Measurements from ENCODE around the gene PASK.
"Not testable (repeated sequence)": the region's sequence is repeated elsewhere in the genome, so short reads cannot be mapped to it uniquely, and the experiment has no call there.

Gene PASK

DNA sequence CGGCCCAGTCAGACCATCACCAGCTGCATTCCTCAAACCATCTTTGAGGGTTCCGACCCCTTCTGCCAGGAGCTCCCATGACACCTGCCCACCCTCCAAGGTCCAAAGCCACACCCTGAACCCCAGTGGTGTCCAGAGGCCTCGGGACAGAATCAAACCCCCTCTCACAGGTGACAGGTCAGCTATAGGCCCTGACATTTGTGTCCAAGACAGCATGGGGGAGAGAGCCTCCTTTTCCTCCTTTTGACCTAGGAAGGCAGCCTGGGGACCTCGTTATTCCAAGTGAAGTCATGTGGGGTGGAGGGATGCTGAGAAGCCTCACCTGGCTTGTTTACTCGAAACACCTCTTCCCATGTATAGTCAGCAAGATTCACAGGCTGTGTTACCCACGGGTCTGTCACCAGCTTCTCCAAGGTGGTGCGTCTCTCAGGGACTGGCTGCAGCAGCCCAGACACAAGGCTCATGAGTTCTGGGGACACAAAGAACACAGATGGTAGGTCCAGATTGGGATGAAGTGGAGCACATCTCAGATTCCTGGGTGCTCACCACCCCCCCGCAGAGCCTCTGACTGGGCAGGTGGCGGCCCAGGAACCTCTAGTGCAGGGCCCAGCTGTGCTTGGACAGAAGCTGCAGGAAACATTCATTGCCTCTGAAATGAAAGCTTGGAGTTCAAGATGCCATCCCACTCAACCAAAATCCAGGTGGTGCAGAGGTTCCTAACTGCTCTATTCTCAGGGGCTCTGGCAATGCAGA is 42.1 kb downstream of the PASK start:
- DNase-seq (ENCODE audit: low read depth, low spot score), result no peak

DNA sequence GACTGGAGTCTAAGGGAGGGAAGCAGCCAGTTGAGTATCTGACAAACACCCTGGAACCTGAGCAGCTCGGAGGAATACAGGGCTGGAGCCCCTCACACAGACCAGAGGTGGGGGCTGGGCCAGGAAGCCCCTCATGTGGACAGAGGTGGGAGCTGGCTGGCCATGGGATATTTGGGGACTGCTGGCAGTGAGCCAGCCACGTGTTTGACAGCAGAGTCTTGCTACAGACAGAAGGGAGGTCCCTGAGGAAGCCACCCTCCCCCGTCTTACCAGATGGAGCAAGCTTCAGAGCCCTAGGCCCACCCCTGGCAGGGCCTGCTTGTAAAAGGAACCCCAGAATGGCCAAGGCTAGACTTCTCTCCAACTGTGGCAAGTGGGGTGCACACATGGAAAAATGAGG is 43.6 kb downstream of the PASK start:
- DNase-seq (ENCODE audit: low read depth, low spot score), result no peak

DNA sequence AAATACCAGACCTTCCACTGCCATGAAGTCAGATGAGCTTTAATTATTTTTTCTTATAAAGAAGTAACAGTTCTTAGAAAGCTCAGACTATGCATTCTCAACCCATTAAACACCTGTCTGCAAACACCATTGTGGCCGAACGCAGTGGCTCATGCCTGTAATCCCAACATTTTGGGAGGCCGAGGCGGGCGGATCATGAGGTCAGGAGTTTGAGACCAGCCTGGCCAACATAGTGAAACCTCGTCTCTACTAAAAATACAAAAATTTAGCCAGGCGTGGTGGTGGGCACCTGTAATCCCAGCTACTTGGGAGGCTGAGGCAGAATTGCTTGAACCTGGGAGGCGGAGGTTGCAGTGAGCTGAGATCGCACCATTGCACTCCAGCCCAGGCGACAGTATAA is 44.7 kb downstream of the PASK start:
- not testable (repeated sequence) for DNase-seq (ENCODE audit: low read depth, low spot score)

DNA sequence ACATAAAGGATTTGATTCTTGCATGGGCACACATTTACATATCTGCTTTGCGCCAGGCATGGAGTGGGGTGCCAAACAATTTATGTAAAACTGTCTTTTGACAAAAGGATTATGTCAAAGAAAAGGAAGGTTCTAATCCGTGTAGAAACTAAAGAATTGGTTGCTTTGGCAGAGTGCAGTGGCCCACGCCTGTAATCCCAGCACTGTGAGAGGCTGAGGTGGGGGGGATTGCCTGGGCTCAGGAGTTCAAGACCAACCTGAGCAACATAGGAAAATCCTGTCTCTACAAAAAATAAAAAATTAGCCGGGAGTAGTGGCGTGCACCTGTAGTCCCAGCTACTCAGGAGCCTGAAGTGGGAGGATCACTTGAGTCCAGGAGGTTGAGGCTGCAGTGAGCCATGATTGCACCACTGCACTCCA is 46.1 kb downstream of the PASK start:
- DNase-seq (ENCODE audit: low read depth, low spot score), result no peak

DNA sequence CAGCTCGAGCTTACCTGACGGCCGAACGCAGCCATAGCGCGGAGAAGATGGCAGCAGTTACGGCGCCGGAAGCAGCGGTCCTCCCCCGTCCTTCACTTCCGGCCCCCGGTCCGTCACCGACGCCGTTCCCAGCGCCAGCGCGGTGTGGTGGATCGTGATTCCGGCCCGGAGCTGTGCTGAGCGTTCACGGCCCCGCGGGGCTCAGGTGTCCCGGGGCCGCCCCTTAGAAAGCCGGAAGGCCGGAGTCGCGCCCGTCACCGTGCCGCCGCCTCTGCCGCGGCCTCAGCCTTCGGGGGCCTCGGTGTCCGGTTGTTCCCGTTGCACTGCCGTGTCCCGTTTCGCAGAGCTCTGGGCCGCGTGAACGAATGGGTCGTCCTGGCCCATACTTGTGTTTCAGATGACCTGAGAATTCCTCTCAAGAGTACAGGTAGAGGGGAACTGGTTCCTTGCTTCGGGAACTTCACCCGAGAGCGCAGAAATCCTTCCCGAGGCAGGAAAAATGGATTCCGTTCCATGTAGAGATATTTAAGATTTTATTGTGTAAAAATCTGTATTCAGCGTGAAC is 47.0 kb downstream of the PASK start, which contains the start of gene MTERF4:
Gene MTERF4, minus strand, starts transcription at position 49 of the 565 bp plus-strand sequence. Its CDS starts 14 bp downstream, at position 35.
- peak; percentile 89 for DNase-seq (ENCODE audit: low read depth, low spot score)

DNA sequence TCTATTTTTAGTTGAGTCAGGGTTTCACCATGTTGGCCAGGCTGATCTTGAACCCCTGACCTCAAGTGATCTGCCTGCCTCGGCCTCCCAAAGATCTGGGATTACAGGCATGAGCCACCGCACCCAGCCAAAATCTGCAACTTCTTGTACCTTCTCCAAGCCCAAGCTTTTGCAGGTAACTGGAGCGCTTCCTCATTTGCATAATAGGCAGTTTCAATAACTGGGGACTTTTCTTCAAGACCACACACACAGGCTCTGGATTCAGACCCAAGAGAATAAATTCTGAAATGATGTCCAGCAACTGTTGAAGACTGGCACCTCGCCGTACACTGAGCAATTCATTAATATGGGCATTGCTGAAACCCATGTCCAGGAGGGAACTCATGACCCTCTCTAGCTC is 50.0 kb downstream of the PASK start:
- no peak for DNase-seq (ENCODE audit: low read depth, low spot score)

DNA sequence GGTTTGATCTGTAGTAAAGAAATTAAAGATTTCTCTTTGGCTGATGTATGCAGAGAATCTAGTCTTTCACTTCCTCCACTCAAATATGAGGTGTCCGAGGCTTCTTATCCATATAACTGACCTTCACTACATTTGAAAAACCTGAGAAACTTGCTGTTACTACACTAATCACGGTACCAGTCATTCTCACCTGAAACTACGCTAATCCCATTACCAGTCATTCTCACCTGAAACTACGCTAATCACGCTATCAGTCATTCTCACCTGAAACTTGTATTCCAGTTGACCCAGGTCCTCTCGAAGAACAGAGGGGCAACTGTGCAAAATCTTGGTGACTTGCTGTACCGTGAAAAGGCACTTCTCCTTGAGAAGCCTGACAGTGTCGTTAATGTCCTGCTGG is 52.3 kb downstream of the PASK start:
- no peak for DNase-seq (ENCODE audit: low read depth, low spot score)

DNA sequence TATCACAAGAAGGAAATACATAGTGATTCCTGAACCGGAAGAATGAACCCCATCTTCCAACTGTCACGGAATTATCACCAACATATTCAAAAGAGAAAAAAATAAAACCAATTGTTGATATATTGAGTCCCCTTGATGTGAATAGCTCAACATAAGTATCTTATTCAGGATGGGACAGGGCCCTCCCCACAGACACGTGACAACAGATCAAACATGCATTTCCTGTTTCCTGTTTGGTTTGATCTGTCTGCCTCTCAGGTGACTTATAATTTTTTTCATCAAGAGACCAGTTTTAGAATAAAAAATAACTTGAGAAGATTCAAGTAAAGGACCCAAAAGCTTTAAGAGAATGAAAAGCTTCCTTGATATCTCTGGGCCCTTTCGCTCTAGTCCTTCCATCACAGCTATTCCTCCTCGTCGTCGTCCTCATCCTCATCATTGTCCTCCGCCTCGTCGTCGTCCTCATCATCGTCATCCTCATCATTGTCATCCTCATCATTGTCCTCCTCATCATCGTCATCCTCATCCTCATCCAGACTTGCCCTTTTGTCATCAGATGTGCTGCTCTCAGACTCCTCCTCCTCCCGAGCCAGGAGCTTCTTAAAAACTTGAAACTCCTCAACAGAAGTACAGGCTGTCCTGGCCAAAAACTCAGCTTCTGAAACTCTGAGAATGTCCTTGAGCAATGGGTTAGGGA is 53.5 kb downstream of the PASK start:
- DNase-seq (ENCODE audit: low read depth, low spot score), result no peak

DNA sequence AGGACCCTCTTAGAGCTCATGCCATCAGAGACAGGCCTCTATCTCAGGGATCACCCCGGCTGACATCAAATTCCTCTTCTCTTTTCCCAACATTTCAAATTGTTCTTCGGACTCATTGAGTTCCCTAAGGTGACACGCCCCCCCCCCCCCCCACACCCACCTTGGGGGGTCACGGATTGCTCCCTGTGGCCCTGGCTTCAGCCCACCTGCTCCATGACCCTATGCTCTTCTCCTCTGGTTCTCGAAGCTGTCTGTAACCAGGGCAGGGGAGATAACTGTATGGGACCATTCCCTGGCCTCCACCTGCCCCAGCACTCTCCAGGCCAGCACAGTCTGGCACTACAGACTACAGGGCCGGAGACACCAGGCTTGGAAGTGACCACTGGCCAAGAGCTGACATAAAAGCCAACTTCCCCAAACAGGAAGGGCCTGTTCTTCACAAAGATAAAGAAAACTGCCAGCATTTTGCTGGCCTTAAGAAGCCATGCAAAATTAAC is 54.3 kb downstream of the PASK start:
- no peak for DNase-seq (ENCODE audit: low read depth, low spot score)

DNA sequence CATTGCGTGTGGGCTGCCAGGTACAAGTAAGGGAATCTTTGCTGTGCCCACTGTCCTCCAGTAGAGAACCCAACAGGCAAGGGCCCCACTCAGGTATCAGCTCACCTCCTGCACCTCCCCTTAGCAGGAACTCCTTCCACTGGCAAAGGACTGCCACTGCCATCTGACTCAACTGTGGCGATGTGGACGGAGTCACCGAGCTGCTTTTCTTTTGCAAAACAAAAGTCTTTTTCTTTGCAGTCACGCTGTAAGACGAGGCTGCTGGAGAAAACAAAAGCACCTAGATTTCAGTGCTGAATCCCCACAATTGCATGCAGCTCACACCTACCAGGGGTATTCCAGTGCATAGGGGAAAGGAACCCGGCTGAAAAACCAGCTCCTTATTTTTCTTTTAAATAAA is 55.1 kb downstream of the PASK start:
- no peak for DNase-seq (ENCODE audit: low read depth, low spot score)

DNA sequence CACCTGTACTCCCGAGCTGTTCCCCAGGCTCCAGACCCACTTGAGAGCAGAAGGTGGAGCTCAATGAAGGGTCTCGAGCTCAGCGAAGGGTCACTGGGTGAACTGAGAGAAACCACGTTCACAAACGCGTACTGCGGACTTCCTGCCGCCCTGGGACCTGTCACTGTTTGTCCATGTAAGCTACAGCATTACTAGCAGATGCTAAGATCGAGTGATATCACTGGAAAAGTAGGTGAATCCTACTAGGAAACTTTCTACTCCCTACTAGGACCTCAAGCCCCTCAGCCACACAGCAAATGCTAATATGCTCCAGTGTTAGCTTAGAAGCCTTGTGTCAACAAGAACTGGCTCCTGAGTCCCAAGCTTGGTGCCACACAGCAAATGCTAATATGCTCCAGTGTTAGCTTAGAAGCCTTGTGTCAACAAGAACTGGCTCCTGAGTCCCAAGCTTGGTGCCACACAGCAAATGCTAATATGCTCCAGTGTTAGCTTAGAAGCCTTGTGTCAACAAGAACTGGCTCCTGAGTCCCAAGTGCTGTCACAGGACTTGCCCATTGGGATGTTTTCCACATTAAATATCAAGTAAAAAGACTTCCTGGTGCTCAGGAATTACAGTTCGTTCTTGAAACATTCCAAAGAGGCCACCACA is 56.0 kb downstream of the PASK start:
- DNase-seq (ENCODE audit: low read depth, low spot score), result not testable (repeated sequence)

DNA sequence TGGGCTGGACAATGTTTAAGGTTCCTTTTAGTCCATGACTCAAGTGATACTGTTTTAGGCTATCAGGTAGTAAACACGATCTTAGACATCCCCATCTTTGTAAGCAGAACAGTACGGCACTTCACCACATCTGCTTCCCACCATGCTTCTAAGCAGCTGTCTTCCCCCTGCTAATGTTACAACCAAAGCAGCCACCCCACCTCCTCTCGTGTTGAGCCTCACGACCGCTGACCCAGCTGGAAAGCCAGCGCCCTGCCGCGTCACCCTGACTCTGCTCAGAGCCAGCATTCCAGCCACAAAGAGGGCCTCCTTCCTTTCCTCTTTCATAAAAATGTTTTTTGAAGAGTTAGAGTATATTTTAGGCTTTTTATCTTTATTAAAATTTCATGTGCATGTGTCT is 56.6 kb downstream of the PASK start:
- DNase-seq (ENCODE audit: low read depth, low spot score), result no peak

DNA sequence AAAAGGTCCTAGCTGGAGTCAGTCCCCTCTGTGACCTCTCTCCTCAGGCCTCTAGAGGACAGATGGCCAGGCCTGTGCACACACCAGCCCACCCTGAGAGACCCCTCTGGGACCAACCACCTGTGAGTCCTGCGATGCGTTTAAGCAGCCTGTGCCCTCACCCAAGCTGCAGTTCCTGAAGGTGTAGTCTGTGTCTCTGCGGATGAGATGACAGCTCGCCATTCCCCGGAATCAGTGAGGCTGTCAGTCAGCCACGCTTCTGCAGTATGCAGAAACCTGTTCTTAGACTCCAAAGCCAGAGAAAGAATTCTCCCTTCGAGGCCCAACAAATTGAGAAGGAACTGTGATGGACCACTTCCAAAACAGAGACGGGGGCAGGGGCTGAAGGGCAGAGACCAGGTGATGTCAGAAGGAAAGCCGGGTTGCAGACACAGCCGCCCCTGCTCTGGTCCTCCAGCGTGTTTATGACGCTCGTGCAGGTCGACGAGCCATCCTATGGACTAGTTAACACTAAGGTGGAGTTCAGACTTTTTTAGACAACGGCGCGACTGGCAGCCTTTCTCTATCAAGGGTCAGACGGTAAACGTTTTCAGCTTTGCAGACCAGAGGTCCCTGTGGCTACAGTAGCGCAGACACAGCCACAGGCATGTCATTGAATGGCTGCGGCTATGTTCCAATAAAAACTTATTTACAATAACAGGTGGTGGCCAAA is 57.4 kb downstream of the PASK start:
- DNase-seq (ENCODE audit: low read depth, low spot score), result no peak

DNA sequence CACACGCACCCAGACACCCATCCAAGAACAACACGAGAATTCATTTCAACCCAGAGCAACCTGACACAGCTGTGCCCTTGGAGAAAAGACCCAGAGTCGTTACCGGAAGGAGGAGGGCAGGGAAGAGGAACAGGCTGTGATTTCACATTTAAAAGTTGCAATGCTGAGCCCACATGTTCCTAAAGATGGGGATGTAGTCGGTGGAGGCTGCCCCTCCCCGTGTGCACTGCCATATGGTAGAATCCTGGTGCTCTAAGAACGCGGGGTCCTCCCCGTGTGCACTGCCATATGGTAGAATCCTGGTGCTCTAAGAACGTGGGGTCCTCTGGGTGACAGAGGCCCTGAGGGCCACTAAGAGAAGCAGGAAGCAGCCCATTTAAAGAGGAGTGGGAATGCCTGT is 58.1 kb downstream of the PASK start:
- DNase-seq (ENCODE audit: low read depth, low spot score), result no peak

DNA sequence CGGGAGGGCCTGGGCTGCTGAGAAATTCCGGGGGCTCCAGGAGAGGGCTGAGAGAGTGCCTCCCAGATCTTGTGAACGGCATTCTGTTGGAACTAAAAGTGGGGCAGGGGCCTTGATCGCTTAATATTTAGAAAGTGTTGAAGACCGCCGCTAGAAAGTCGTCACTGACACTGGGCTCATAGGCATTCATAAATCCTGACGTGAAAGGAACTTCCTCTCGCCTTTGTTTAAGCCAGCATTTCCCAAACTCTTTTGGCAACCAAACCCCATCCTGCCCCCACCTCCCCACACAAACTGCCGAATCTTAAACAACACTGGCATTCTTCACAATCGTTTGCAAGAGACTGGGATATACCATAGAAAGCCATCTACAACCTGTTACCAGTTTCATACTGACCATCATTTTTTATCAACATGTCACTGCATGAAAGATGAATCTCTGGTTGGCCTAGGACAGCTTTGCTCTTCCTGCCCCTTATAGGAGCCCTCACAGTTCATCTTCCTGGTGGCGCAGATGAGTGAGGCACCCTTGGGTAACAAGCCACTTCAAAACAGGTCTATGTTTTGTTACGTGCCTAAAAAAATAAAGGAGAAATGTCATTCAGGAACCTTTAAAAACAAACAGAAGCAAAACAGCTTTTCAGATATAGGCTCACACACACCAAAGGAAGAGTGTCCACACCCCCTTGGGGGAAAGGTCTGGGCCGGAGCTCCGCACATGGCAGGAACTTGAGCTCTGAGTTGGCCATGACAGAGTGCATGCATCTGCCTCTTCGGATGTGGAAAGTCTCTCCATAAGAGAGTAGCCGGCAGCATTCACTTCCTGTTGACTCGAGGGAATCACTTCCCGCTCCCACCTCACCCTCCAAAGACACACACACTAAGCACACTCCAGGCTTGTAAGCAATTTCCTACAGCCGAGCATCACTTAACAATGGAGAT is 60.2 kb downstream of the PASK start:
- no peak for DNase-seq (ENCODE audit: low read depth, low spot score)

DNA sequence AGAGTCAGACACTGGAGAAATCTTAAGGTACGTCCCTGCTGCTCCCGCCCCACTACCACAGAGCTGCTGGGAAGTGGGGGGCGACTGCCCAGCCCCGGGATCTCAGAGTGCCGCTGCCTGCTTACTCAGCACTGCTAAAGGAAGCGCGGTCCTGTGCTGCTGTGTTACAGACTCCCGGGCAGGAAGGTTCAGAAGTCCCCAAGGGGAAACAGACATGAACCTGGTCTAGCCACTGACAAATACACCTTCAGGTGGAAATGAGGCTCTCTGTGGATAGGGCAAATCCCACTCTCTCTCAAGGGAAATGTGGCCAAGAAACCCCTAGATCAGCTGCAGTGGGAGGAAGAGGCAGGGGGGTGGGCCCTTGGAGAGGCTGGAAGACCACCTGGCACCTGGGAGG is 60.9 kb downstream of the PASK start:
- no peak for DNase-seq (ENCODE audit: low read depth, low spot score)

DNA sequence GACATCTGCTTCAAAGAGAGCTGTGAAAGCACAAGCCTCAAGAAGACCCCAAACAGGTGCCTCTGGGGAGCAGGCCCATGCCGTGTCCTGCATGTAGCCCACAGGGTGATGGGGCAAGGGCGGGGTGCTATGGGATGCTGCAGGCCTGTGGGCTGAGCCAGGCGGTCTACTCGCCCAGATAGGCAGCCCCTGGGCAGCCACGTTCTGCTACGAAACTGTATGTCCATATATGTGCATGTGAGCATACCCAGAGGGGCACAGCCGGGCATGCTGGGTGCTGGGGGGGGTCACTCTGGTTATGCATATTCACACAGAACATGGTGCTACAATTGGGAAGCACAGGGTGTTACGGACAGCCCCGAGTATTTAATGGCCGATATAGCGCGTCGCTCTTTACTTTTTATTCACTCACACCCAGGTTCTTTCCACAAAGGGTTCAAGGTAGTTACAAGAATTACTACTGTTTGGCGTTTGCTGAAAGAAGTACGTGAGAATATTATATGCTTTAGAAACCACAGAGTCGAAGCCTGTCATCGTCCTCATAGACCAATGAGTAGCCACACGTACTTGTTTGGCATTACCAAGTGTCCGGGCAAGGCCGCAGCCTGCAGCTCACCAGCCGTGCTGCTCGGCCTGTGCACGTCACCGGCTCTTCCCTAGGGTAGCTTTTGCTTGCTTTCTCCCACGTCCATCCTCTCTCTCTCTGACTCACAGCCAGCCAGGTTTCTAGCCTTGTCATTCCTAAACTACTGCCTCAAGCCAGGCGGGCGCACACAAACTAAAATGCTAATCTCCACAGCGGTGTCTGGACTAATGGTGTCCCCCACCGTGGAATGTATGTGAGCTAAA is 61.6 kb downstream of the PASK start:
- DNase-seq (ENCODE audit: low read depth, low spot score), result no peak

DNA sequence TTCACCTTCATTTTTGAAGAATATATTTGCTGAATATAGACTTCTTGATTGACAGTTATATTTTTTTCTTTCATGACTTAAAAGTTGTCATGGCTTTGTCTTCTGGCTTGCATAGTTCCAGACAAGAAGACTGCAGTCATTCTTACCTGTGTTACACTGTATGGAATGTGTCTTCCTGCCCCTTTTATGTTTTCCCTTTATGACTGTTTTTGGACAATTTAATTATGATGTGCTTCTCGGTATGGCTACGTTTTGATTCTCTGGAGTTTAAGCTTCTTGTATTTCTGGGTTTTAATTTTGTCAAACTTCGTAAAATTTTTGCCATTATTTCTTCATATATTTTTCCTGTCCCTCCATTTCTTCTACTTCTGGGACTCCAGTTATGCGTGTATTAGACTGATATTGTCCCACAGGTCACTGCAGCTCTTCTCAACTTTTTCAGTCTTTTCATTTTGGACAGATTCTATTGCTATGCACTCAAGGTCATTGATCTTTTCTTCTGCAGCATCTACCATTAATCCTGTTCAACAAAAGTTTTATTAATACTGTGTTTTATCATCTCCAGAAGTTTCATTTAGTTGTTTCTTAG is 64.3 kb downstream of the PASK start:
- DNase-seq (ENCODE audit: low read depth, low spot score), result no peak

DNA sequence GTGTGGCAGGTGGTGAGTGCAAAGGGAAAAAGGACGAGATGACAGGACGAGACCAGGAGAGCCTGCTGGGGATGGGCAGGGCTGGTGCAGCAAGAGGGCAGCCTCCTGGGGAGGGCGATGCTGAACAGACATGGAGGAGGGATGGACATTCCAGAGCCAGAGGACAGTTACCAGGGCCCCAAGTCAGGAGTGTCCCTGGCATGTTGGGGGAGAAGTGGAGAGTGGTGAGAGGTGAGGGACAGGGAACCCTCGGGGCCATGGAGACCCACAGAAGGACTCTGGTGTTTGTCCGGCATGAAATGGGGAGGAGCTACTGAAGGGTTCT is 66.2 kb downstream of the PASK start:
- DNase-seq (ENCODE audit: low read depth, low spot score), result no peak
